ENCODE results near the gene GRAP2.

The GRAP2 gene

GRCh38 chr22:39967103-39967829 lies 66.4 kb downstream of the GRAP2 start:
- Histone ChIP-seq H3K4me2 (ENCODE audit: low read depth, low read length, poor library complexity, severe bottlenecking) (no peak overlapping the region), H3K4me1 (ENCODE audit: insufficient read depth, low read length, poor library complexity, severe bottlenecking) (peaks cover 13% of the 10 kb centered on the region), H4K20me1 (ENCODE audit: insufficient read depth, low read length, poor library complexity, severe bottlenecking) (no peaks in the 10 kb centered on the region), H3K9me3 (ENCODE audit: insufficient read depth, low read depth, low read length) (no peaks in the 10 kb centered on the region), H3K4me3 (ENCODE audit: low read length, poor library complexity, severe bottlenecking) (no peak overlapping the region), H3K27me3 (ENCODE audit: insufficient read depth, low read length, poor library complexity, severe bottlenecking) (no peaks in the 10 kb centered on the region), H3K79me2 (ENCODE audit: insufficient read depth, low read length) (peaks cover 8% of the 10 kb centered on the region; the same call in 1 of the 2 replicates), H3K36me3 (ENCODE audit: insufficient read depth, low read length) (peaks cover 89% of the 10 kb centered on the region), H3K9ac (ENCODE audit: low read depth, low read length, poor library complexity, severe bottlenecking) (no peak overlapping the region), H3F3A (ENCODE audit: low read depth) (no peaks in the 10 kb centered on the region), H3K9me2 (replicated peaks; ENCODE audit: low read depth, low read length) (no peaks in the 10 kb centered on the region), H2AFZ (ENCODE audit: low read length) (no peak overlapping the region)
- TF ChIP-seq CTCF (conservative IDR thresholded peaks at IDR 0.05; ENCODE audit: low read length) (no peak), EZH2phosphoT487 (IDR thresholded peaks at IDR 0.05; ENCODE audit: borderline replicate concordance) (no peak)

- TF ChIP-seq CTCF (conservative IDR thresholded peaks at IDR 0.05; ENCODE audit: low read length) (no peak), EZH2phosphoT487 (IDR thresholded peaks at IDR 0.05; ENCODE audit: borderline replicate concordance) (no peak)
- H3F3A ChIP-seq (ENCODE audit: low read depth) = no peaks in the 10 kb centered on the region
- no peak overlapping the region for H2AFZ ChIP-seq (ENCODE audit: low read length)
- no peaks in the 10 kb centered on the region for H4K20me1 ChIP-seq (ENCODE audit: insufficient read depth, low read length, poor library complexity, severe bottlenecking)
- H3K36me3 ChIP-seq (ENCODE audit: insufficient read depth, low read length) = peaks cover 98% of the 10 kb centered on the region
- H3K4me2 ChIP-seq (ENCODE audit: low read depth, low read length, poor library complexity, severe bottlenecking) = no peak overlapping the region
- no peak overlapping the region for H3K4me3 ChIP-seq (ENCODE audit: low read length, poor library complexity, severe bottlenecking)
- no peaks in the 10 kb centered on the region for H3K27me3 ChIP-seq (ENCODE audit: insufficient read depth, low read length, poor library complexity, severe bottlenecking)
- peaks cover 3% of the 10 kb centered on the region; the same call in 1 of the 2 replicates for H3K79me2 ChIP-seq (ENCODE audit: insufficient read depth, low read length)
- H3K9me2 ChIP-seq (replicated peaks; ENCODE audit: low read depth, low read length) = no peaks in the 10 kb centered on the region
- H3K9ac ChIP-seq (ENCODE audit: low read depth, low read length, poor library complexity, severe bottlenecking) = no peak overlapping the region
- no peaks in the 10 kb centered on the region for H3K9me3 ChIP-seq (ENCODE audit: insufficient read depth, low read depth, low read length)
- H3K4me1 ChIP-seq (ENCODE audit: insufficient read depth, low read length, poor library complexity, severe bottlenecking) = peaks cover 2% of the 10 kb centered on the region
Observed at GRCh38 chr22:39967996-39968972, 67.4 kb downstream of the GRAP2 start.

DNA sequence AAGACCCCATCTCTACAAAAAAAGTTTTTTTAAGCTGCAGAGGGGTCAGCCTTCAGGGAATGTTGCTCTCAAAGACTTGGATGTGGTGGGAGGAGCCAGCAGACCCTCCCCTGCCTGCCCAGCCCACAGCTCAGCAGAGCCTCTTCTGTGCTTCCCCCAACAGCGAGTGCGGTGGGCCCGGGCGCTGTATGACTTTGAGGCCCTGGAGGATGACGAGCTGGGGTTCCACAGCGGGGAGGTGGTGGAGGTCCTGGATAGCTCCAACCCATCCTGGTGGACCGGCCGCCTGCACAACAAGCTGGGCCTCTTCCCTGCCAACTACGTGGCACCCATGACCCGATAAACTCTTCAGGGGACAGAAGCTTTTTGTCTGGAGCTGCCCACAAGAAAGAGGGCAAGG lies 69.9 kb downstream of the GRAP2 start:
- TF ChIP-seq CTCF (conservative IDR thresholded peaks at IDR 0.05; ENCODE audit: low read length) (no peak), EZH2phosphoT487 (IDR thresholded peaks at IDR 0.05; ENCODE audit: borderline replicate concordance) (no peak)
- Histone ChIP-seq H3K9me2 (replicated peaks; ENCODE audit: low read depth, low read length) (no peaks in the 10 kb centered on the region), H3K36me3 (ENCODE audit: insufficient read depth, low read length) (peaks cover 78% of the 10 kb centered on the region), H4K20me1 (ENCODE audit: insufficient read depth, low read length, poor library complexity, severe bottlenecking) (no peaks in the 10 kb centered on the region), H3F3A (ENCODE audit: low read depth) (no peaks in the 10 kb centered on the region), H3K9ac (ENCODE audit: low read depth, low read length, poor library complexity, severe bottlenecking) (no peak overlapping the region), H3K9me3 (ENCODE audit: insufficient read depth, low read depth, low read length) (no peaks in the 10 kb centered on the region), H3K79me2 (ENCODE audit: insufficient read depth, low read length) (no peaks in the 10 kb centered on the region), H3K4me1 (ENCODE audit: insufficient read depth, low read length, poor library complexity, severe bottlenecking) (no peaks in the 10 kb centered on the region), H3K4me2 (ENCODE audit: low read depth, low read length, poor library complexity, severe bottlenecking) (no peak overlapping the region), H3K27me3 (ENCODE audit: insufficient read depth, low read length, poor library complexity, severe bottlenecking) (no peaks in the 10 kb centered on the region), H3K4me3 (ENCODE audit: low read length, poor library complexity, severe bottlenecking) (no peak overlapping the region), H2AFZ (ENCODE audit: low read length) (no peak overlapping the region)

Data from Loucy (cell line).